HUES6 (cell line): ENCODE measurements around the gene FUT2.

Experiments
- H3K27ac ChIP-seq: 2 replicates; pipeline ENCODE4 v1.7.0; 2013; ENCODE audit warnings: low read depth, mild to moderate bottlenecking, low read length, inconsistent platforms
- H3K27me3 ChIP-seq: 2 replicates; pipeline ENCODE4 v1.6.1; 2013; ENCODE audit warnings: low read length; ENCODE audit not compliant: control insufficient read depth, insufficient read depth
- H3K36me3 ChIP-seq: 2 replicates; pipeline ENCODE4 v1.6.1; 2013; ENCODE audit warnings: low read length; ENCODE audit not compliant: control insufficient read depth, insufficient read depth
- H3K4me1 ChIP-seq: 2 replicates; pipeline ENCODE4 v1.6.1; 2013; ENCODE audit warnings: low read length; ENCODE audit not compliant: control insufficient read depth, insufficient read depth
- H3K4me3 ChIP-seq: 2 replicates; pipeline ENCODE4 v1.5.1; 2013; ENCODE audit warnings: low read depth, low read length
- H3K9ac ChIP-seq: one replicate; pipeline ENCODE4 v1.6.1; 2013; ENCODE audit warnings: mild to moderate bottlenecking, low read length
- H3K9me3 ChIP-seq: 2 replicates; pipeline ENCODE4 v1.6.1; 2013; ENCODE audit warnings: low read depth, low read length; ENCODE audit not compliant: control insufficient read depth, insufficient read depth

FUT2 gene

DNA sequence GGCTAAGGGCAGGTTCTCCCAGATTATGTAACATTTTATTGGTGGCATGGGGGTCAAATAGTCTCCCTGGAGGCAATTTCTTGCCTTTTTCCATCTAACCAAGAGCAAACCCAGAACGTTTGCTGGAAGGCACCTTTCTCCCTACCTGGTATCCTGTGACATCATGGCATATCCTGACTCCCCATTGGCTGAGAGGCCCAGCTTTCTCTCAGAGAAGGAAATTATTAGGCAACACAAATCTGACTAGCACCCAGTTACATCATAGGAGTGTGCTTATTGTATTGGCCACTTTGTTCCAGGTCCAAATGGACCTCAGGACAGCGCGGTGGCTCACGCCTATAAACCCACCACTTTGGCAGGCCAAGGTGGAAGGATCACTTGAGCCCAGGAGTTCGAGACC, 36.0 kb upstream of the FUT2 start:
- Histone ChIP-seq H3K27me3 (no peaks in the 10 kb centered on the region), H3K4me1 (peaks cover 8% of the 10 kb centered on the region), H3K9me3 (no peaks in the 10 kb centered on the region), H3K36me3 (no peaks in the 10 kb centered on the region), H3K4me3 (no peak overlapping the region), H3K9ac (no peak overlapping the region), H3K27ac (no peak overlapping the region)

DNA sequence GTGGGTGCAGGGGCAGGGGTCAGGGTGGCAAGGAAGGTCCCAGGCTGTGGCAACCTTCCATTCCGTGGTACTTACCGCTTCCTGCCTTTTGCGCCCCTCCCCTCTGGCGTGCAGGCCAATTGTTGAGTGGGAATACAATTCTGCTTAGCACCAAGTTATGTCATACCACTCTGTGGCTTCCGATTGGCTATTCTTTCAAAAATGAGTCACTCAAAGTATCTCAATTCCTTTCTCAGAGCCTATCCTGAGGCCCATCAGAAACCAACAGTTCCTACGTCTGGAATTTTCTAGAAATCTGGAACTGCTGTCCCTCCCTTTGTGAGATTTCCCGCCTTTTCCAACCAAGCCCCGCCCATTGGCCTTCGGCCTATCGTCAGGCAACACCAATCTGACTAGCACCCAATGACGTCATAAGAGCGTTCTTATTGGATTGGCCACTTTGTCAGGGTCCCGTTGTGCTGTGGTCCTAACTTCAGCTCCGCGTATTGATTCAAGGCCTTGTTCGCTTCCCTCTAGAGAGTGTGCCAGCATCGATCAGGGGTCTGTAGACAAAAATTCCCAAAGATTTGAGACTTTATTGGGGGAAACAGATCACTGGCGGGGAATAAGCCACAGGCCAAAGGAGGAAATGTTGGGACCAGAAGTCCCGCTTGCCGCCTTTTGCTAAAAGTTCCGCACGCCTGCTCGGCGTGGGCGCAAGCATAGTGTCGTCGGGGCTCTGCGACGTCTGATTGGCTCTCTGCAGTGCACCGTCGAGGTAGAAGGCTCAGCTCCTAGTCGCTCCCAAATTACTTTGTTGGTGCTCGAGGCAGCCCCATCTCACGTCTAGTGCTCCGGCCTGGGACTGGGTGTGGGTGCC, 34.7 kb upstream of the FUT2 start:
- no peak overlapping the region for H3K4me3 ChIP-seq
- H3K9me3 ChIP-seq: no peaks in the 10 kb centered on the region
- no peak overlapping the region for H3K27ac ChIP-seq
- H3K4me1 ChIP-seq: peaks cover 8% of the 10 kb centered on the region
- no peaks in the 10 kb centered on the region for H3K27me3 ChIP-seq
- H3K36me3 ChIP-seq: no peaks in the 10 kb centered on the region
- no peak overlapping the region for H3K9ac ChIP-seq

DNA sequence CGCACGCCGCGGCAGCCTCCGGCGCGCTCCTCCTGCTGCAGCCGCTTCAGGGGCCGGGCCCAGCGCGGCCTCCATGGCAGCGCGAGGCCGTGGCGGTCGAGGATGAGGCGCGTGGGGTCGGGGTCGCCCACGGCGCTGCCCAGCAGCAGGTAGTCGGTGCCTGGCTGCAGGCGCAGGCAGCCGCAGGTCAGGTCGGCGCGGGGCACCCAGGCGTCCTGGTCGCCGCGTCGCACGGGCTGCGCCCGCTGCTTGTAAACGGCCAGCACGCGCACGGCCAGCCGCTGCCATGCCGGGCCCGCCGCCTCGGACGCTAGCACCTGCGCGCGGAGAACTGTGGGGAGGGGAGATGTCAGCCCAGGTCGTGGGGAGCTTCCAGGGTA, 34.1 kb upstream of the FUT2 start:
- no peaks in the 10 kb centered on the region for H3K27me3 ChIP-seq
- H3K36me3 ChIP-seq: no peaks in the 10 kb centered on the region
- no peaks in the 10 kb centered on the region for H3K9me3 ChIP-seq
- H3K9ac ChIP-seq: no peak overlapping the region
- peaks cover 7% of the 10 kb centered on the region for H3K4me1 ChIP-seq
- no peak overlapping the region for H3K27ac ChIP-seq
- H3K4me3 ChIP-seq: no peak overlapping the region

DNA sequence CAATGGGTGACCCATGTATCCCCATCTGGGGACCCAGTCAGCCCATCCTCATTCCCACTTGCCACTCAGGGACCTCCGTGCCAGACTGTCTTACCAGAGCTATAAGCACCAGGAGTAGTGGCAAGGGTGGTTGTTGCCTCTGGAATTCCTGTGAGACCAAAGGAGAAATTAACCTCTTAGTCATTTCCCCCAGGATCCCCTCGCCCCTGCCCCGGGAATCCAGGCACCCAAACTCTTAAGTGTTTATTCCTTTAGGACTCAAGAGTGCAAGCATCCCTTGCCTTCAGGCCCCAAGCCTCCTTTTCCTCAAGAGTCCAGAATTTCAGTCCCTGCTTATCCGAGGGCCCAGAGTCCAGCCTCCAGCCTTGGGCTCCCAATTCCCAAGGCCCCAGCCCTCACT, 32.1 kb upstream of the FUT2 start:
- no peaks in the 10 kb centered on the region for H3K36me3 ChIP-seq
- H3K27ac ChIP-seq: no peak overlapping the region
- H3K9me3 ChIP-seq: no peaks in the 10 kb centered on the region
- no peaks in the 10 kb centered on the region for H3K27me3 ChIP-seq
- H3K4me1 ChIP-seq: no peaks in the 10 kb centered on the region
- H3K9ac ChIP-seq: no peak overlapping the region
- no peak overlapping the region for H3K4me3 ChIP-seq

DNA sequence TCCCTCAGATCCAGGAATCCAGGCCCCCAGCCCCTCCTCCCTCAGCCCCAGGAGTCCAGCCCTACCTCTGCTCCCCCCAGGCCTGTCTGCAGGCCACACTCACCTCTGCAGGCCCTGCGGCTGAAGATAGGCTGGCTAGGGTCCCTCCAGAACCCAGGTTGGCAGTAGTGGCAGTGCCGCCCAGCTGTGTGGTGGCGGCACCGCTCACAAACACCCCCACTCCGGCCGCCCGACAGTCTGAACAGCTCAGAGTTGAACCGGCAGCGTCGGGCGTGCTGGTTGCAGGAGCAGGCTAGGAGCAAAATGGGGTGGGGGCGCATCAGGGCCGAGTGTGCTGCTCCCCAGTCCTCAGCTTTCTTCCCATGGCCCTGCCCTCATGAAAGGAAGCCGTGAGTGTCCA, 31.3 kb upstream of the FUT2 start:
- no peak overlapping the region for H3K9ac ChIP-seq
- H3K36me3 ChIP-seq: no peaks in the 10 kb centered on the region
- 0 out of 2 replicates have a peak, but pooled peaks cover 2% of the 10 kb centered on the region for H3K9me3 ChIP-seq
- no peak overlapping the region for H3K4me3 ChIP-seq
- no peak overlapping the region for H3K27ac ChIP-seq
- no peaks in the 10 kb centered on the region for H3K27me3 ChIP-seq
- no peaks in the 10 kb centered on the region for H3K4me1 ChIP-seq

DNA sequence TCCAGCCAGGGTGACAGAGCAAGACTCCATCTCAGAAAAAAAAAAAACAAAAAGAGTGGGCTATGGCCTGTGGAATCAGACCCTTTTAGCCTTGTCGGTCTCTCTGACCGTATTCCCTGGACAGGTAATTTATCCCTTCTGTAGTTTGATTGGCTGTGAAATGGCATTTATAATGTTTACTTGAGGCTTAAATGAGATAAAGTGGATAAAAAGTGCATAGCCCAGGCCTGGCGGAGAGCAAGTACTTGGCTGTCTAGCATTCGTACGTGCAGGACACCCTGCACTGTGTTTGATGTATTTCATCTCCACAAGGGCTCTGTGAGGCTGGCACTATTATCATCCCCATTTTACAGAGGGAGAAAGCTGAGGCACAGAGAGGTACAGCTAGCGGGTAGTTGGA, 30.0 kb upstream of the FUT2 start:
- H3K36me3 ChIP-seq: no peaks in the 10 kb centered on the region
- H3K9me3 ChIP-seq: 0 out of 2 replicates have a peak, but pooled peaks cover 3% of the 10 kb centered on the region
- no peak overlapping the region for H3K27ac ChIP-seq
- no peaks in the 10 kb centered on the region for H3K4me1 ChIP-seq
- H3K27me3 ChIP-seq: no peaks in the 10 kb centered on the region
- no peak overlapping the region for H3K9ac ChIP-seq
- H3K4me3 ChIP-seq: no peak overlapping the region

DNA sequence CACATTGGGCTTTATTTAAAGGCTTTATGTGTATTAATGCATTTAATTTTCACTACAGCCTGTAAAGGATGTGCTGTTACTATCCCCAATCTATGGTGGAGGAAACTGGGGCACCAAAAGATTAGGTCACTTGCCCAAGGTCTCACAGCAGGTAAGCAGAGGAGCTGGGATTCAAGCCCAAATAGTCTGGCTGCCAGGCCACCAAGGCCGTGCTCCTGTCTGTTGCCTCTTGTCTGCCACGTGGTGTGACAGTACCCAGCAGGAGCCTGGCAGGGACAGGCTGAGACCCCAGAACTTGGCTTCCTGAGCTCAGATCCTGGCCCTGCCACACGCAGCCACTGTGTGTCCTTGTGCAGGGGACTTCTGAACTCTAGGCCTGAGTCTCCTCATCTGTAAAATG, 27.4 kb upstream of the FUT2 start:
- H3K27ac ChIP-seq: no peak overlapping the region

DNA sequence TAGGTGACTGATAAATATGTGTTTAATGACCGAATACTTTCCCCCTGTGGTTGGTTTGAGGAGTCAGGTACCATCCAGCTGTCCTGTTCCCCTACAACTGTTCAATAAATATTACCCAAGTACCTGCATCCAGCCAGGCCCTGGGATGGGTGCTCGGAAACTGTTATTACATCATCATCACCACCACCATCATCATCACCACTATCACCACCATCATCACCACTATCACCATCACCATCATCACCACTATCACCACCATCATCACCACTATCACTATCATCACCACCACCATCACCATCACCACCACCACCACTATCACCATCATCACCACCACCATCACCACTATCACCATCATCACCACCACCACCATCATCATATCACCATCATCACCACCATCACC, 27.0 kb upstream of the FUT2 start:
- Histone ChIP-seq H3K36me3 (no peaks in the 10 kb centered on the region), H3K9me3 (0 out of 2 replicates have a peak, but pooled peaks cover 3% of the 10 kb centered on the region), H3K9ac (no peak overlapping the region), H3K4me3 (no peak overlapping the region), H3K27me3 (peaks cover 8% of the 10 kb centered on the region; the same call in 1 of the 2 replicates), H3K27ac (no peak overlapping the region), H3K4me1 (peaks cover 14% of the 10 kb centered on the region)

More for the DNA sequence above, 27.4 kb upstream of the FUT2 start:
- Histone ChIP-seq H3K4me3 (no peak overlapping the region), H3K27me3 (peaks cover 4% of the 10 kb centered on the region; the same call in 1 of the 2 replicates), H3K9ac (no peak overlapping the region), H3K36me3 (no peaks in the 10 kb centered on the region), H3K4me1 (peaks cover 10% of the 10 kb centered on the region), H3K9me3 (0 out of 2 replicates have a peak, but pooled peaks cover 3% of the 10 kb centered on the region)

DNA sequence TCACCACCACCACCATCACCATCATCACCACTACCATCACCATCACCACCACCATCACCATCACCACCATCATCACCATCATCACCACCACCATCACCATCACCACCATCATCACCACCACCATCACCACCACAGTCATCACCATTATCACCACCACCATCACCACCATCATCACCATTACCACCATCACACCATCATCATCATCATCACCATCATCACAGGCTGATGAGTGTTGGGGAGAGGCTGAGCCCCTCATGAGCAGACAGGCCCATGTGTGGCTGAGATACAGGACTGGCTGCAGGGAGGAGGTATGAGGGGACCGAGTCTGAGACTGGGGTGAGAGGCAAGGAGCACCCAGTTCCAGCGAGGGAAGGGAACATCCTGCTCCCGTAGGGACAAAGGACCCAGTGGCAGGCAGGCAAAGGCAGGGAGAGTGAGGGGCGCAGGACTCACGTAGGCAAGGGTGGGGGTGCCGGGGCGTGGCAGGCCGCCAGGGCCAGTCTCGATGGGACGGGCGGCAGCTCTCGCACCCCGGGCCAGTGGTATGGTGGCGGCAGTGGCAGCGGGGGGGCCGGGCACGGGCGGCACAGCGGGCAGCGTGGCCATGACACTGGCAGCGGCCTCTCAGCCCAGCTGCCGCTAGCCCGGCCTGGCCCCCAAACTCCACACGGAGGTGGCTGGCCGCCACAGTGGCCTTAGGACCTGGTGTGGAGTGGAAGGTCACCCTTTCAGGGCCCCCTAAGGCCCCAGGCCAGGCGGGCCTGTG, 25.7 kb upstream of the FUT2 start:
- Histone ChIP-seq H3K4me3 (no peak overlapping the region), H3K36me3 (no peaks in the 10 kb centered on the region), H3K9ac (no peak overlapping the region), H3K9me3 (0 out of 2 replicates have a peak, but pooled peaks cover 3% of the 10 kb centered on the region), H3K4me1 (peaks cover 27% of the 10 kb centered on the region), H3K27ac (no peak overlapping the region), H3K27me3 (peaks cover 21% of the 10 kb centered on the region)

DNA sequence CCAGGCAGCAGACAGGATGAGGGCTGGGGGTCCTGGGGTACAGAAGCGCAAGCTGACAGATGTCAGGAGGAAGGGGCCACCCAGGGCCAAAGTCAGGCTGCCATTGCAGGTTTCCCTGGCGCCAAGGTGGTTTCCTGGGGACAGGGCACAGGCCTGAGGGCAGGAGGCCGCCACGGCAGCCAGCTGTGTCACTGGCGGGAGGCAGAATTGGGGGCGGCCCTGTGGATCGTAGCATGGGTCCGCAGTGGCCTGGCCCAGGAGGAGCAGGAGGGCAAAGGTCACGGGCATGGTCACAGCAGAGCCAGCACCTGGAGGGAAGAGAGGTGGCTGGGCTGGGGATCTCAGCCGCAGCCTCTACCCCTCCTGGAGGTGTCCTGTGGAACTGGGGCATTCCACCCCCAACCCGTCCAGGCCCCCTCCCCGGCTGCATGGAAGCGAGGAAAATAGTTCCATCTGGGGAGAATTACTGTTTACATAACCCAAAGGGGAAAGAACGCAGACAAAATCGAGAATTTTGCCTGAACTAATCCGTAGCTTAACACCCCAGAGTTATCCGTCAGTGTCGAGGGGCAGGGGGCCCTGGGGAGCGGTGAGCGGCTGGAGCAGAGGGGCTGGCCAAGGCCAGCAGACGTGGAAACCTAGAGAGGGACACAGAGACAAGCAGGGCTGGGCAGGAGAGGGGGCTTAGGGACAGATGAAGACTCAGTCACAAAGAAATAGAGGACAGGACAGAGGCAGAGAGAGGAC, 24.9 kb upstream of the FUT2 start:
- no peaks in the 10 kb centered on the region for H3K36me3 ChIP-seq
- 0 out of 2 replicates have a peak, but pooled peaks cover 3% of the 10 kb centered on the region for H3K9me3 ChIP-seq
- peaks cover 21% of the 10 kb centered on the region for H3K27me3 ChIP-seq
- H3K9ac ChIP-seq: no peak overlapping the region
- no peak overlapping the region for H3K4me3 ChIP-seq
- no peak overlapping the region for H3K27ac ChIP-seq
- peaks cover 32% of the 10 kb centered on the region for H3K4me1 ChIP-seq
